Middle frontal gyrus (tissue), 1 donor: ENCODE measurements around the gene YIF1B.
"Not testable (repeated sequence)": the region's sequence is repeated elsewhere in the genome, so short reads cannot be mapped to it uniquely, and the experiment has no call there.

Experiments used
- DNase-seq: peaks from one replicate; pipeline ENCODE4 v3.0.0-alpha.2; 2015; ENCODE audit warnings: low spot score; ENCODE audit errors: extremely low spot score

YIF1B gene

DNA sequence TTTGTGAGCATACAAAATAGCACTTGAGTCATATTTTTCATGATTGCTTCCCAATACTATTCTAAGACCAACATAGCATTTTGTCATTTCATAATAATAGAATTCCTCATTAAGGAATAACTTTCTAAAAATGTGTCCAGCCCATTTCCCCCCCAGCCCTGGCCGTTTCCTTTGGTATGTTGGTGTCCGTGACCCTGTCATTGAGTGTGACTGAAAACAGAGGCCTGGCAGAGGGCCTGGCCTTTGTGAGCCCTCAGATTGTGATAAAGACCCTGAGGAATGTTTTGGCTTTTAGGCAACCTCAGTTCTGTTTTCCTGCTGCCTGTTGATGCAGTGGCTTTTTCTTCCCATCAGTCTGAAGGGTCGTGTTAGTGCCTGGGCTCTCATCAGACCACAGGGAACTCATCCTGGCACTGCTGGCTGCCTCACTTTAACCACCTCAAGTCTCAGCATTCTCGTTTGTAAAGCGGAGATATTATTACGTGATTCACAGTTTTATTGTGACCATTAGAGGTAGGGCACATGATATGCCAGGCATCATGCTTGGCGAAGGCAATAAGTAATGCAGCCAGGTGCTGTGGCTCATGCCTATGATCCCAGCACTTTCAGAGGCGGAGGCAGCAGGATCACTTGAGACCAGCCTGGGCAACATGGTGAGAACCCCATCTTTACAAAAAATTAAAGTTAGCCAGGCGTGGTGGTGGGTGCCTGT lies 37.6 kb downstream of the YIF1B start:
- no peak for DNase-seq

DNA sequence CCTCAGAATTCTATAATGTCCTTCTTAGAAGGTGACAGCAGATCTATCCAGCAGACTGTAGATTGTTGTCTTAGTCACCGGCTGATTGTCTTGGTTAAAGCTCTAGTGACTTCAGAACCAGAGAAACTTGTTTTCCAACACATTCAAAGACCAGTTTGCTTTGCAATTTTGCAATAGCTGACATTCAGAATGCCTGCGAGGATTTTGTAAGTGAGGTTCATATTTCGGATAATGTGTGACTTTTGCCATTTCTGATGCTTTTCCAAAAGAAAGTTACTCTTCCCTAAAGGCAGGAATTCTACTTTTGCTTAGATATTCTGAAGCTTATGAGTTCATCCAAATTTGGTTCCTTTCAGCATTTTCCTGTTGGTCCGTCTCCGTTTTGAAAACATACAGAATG lies 38.2 kb downstream of the YIF1B start:
- no peak for DNase-seq

DNA sequence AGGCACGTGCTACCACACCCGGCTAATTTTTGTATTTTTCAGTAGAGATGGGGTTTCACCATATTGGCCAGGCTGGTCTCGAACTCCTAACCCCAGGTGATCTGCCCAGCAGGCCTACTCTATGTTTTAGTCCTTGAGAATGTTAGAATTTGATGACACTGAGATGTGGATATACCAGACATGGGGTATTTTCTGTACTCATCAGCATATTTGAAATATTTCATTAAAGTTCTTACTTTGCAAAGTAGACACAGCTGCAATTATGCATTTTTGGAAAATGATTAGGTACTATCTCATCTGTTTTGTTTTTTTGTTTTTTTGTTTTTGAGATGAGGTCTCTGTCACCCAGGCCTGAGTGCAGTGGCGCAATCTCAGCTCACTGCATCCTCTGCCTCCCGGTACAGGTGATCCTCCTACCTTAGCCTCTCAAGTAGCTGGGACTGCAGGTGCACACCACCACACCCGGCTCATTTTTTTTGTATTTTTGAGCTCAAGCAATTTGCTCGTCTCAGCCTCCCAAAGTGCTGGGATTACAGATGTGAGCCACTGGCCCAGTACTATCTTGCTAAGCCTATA lies 38.7 kb downstream of the YIF1B start:
- DNase-seq, result no peak

DNA sequence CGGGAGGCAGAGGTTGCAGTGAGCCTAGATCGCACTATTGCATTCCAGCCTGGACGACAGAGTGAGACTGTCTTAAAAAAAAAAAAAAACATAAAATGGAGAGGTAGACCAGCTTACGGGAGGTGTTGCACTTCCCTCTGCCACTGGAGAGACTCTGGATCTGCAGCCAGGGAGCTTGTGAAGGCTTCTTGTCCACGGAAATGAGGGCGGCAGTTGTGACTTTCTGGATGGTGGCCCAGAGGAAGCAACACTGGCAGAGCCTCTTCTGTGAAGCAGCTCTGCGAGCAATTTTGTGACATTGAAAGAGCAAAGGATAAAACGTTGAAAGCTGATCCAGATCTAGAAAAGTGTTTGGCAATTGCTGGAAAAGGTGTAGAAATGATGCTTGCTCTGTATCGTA lies 41.0 kb downstream of the YIF1B start:
- DNase-seq, result peak; percentile 66

DNA sequence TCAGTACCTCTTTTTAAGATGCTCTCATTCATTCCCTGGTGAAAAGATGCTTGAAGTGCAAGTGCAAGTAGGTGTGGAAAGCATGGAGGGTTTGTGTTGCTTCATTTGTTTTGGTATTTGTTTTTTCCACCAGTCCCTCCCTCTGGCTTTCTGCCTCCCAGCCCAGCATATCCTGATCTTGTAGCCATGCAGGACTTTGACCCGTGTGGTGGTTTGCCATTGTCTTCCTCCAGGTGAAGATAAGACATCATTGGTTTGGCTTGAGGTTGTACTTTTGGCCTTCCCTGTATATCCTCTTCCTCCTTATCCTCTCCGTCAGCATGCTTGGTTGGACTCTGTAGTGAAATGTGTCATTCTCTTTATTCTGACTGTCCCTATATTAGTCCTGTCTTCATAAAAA lies 42.2 kb downstream of the YIF1B start:
- no peak for DNase-seq

DNA sequence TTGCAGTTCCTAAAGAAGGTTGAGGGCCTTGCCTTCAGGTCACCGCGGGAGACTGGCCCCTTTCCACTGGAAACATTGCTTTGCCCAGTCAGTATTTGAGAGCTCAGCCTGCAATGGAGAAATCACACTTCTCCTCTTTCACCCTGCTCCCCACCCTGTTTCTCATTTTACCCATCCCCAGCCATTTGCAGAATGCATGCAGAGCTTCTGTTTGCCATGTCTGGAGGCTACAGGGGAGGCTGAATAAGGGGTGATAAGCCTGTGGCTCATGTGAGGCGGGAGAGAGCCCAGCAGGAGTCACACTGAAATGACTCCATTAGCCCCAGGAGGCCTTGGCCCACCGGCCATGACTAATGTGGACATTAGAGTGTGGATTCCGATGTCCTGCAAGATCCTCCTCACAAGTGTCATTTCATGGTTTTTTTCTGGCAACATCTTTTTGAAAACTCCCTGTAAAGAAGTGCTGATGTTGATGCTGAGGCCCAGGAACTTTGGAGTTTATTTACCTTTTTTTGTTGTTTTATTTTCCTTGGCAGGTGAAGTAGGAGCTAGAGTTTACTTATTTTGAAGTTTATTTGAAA lies 45.1 kb downstream of the YIF1B start:
- no peak for DNase-seq

DNA sequence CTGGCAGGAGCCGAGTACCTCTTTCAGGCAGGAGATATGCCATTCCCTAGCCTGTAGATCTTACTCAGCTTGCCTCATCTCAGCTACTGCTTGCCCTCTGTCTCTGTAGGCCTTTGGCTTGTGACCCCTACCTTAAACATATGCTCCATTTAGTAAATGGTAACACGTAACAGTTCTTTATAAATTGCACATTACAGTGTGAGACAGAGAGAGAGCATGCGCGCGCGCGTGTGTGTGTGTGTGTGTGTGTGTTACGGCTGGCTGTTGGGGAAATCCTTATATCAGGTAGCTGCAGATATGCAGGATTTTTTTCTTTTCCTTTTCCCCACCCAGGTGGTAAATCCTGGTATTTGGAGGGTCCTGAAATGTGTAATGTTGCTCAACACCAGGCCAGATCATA lies 47.2 kb downstream of the YIF1B start:
- DNase-seq, result no peak

DNA sequence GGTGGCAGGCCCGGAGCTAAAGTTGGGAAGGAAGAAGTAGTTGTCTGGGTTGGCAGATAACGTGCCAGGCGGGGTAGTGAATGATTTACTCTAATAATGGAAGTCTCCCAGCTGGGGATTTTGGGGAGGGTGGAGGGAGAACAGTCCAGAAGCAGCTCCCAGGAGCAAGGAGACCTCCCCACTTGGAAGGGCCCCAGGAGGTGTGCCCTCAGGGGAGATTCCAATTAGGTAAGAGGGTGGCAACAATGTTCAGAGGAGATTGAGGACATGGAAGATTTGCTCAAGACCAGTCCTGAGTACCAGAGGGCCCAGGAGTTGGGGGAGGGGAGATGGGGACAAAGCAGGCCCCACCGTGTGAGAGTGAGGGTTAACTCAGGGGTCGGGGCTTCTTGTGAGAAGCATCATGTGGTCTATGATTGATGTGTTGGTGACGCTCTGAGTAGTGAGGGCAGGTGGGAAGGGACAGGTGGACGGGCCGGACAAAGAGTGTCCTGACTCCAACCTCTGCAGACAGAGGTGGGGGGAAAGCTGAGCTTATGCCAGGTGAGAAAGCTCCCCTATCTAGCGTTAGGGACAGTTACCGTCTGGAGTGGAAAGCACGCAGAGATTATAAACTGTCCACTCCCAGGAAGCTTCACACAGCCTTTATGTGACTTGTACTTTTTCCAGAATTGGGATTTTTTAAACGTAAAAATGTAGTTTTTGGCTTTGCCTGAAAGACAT lies 47.8 kb downstream of the YIF1B start:
- DNase-seq, result no peak

DNA sequence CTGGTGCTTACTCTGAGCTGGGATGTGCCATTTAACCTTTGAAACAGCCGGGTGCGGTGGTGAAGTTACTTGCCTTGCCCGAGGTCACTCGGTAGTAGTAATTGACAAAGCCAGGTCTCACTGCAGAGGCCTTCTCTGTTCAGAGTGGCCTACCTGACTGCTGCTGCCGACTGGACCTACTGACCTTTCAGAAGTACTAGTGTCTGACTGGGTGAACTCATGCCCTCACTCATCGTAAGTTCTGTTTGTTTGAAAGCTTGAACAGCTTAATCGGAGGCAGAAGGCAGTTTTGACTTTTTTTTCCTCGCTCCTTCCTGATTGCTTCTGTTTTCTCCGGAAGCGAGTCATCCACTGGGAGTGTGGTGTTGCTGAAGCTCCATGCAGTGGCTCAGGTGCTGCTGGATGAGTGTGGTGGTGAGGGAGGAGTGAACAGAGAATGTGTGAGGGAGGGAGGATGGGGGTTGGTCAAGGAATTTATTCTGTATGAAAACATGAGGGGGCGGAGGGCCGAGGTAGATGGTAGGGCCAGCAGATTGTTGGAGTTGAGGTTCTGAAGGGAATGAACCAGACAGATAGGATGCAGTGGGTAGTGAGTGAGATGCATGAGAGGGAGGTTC lies 48.7 kb downstream of the YIF1B start:
- DNase-seq, result no peak

DNA sequence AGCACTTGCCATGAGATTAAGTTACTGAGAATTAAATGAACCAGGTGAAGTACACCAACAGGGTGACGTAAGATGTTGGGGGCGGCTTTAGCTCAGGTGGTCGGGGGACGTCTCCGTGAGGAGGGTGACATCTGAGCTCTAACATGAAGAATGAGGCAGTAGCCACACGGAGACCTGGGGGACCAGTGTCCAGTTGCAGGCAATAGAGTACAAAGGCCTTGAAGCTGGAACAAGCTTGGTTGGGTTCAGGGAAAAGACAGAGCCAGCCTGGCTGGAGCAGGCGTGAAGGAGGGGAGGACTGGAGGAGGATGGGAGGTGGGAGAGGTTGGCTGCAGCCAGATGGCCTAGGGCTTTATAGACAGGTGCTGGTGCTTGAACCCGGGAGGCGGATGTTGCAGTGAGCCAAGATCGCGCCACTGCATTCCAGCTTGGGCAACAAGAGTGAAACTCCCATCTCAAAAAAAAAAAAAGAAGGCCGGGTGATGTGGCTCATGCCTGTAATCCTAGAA lies 49.8 kb downstream of the YIF1B start:
- DNase-seq, result no peak

DNA sequence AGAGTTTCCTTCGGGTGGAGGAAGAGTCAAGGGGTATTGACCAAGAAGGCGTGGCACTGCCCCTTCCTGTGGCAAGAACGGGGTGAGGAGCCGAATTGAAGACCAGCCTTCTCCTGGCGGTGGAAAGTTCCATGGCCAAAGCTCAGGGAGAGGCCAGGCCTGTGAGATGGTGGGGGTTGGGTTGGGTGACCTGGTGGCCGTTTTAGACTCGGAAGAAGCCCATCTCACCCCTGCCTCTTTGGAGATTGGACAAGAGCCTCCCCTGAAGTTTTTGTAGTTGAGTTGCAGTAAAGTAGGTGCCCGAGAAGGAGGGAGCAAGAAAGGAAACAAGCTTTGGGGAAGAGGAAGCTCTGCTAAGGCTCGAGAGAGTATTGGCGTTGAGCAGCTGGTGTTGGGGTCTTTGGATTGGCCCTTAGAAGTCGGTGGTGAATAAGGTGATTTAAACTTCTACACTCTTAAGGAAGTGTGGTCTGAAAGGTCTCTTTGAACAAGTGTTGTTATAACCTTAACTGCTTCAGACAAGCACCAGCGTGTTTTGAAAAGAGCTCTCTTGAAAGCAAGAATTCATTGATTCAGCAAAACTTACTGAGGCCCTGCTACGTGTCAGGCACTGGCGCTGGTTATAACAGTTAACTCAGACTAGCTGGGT lies 50.4 kb downstream of the YIF1B start:
- DNase-seq, result no peak

DNA sequence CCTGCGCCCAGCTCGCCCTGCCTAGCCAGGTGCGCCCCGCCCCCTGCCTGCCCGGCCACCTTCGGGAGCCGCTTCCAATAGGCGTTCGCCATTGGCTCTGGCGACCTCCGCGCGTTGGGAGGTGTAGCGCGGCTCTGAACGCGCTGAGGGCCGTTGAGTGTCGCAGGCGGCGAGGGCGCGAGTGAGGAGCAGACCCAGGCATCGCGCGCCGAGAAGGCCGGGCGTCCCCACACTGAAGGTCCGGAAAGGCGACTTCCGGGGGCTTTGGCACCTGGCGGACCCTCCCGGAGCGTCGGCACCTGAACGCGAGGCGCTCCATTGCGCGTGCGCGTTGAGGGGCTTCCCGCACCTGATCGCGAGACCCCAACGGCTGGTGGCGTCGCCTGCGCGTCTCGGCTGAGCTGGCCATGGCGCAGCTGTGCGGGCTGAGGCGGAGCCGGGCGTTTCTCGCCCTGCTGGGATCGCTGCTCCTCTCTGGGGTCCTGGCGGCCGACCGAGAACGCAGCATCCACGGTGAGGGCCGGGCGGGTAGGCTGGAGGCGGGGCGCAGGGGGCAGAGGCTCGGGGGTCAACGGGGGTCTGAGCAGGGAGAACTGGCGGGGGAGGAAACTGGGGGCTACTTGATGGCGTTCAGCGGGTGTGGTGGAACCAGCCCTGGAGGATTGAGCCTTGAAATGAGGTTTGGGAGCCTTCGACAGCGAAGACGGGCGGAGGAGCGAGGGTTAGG lies 51.1 kb downstream of the YIF1B start, which contains the start of gene SPINT2:
Gene SPINT2 (plus strand): TSS at position 88 of the 727 bp plus-strand sequence. CDS start 320 bp downstream, at position 408.
- DNase-seq, result no peak

DNA sequence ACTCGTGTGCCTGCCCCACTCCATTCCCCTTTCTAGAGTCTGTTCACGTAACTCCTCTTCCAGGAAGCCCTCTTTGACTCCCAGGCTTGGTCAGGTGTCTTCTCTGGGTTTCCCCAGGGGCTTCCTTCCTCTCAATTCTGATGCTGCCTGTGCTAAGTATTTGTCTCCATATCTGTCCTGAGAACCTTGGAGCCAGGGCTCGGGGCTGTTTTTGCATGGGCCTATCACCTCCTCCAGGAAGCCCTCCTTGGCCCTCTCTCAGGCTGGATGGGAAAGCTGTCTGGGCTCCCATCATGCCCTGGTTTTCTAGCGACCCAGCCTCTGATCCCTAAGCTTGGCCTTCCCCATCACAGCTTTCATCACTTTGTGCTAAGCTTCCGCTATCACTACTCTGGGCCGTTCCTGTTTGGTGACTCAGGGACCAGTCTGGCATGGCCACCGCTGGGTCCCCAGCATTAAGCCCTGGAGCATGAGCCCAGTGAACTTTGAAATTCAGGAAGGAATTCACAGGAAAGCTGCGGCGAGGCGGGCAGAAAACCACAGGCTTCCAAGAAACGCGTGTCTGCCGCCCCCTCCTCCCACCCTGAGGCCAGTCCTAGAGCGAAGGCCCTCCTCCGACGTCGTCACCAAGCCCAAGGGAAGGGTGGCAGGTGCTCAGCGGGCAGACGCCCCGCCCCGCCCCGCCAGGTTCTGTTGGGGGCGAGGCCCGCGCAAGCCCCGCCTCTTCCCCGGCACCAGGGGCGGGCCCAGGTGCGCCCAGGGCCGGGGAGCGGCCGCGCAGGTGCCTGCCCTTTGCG lies 51.9 kb downstream of the YIF1B start:
- DNase-seq, result no peak

DNA sequence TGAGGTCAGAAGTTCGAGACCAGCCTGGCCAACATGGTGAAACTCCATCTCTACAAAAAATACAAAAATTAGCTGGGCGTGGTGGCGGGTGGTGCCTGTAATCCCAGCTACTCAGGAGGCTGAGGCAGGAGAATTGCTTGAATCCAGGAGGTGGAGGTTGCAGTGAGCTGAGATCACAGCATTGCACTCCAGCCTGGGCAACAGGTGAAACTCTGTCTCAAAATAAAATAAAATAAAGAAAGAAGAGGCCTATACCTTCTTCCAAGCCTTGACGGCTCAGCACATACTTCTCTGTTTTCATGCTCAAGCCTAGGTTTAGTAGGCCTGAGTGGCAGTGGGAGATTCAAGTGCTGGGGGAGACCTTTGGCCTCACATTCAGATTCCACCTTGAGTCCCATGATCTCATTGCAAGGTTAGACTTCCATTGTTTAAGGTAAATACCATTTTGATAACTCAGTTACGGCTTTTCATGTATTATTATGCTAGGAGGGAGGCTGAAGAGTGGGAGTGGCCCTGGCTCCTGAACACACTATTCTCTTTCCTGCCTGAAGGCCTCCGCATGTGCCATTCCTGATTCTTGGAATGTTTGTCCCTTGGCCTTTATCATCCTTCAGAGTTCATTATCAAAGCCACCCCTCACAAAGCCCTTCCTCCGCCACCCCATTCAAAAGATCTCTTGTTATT lies 53.0 kb downstream of the YIF1B start:
- DNase-seq, result no peak

DNA sequence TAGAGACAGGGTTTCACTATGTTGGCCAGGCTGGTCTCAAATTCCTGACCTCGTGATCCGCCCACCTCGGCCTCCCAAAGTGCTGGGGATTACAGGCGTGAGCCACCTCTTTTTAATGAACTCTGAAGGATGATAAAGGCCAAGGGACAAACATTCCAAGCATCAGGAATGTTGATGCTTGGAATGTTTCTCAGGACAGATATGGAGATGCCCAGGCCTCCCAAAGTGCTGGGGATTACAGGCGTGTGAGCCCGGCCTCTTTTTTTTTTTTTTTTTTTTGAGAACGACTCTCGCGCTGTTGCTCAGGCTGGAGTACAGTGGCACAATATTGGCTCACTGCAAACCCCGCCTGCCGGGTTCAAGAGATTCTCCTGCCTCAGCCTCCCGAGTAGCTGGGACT lies 53.8 kb downstream of the YIF1B start:
- not testable (repeated sequence) for DNase-seq

DNA sequence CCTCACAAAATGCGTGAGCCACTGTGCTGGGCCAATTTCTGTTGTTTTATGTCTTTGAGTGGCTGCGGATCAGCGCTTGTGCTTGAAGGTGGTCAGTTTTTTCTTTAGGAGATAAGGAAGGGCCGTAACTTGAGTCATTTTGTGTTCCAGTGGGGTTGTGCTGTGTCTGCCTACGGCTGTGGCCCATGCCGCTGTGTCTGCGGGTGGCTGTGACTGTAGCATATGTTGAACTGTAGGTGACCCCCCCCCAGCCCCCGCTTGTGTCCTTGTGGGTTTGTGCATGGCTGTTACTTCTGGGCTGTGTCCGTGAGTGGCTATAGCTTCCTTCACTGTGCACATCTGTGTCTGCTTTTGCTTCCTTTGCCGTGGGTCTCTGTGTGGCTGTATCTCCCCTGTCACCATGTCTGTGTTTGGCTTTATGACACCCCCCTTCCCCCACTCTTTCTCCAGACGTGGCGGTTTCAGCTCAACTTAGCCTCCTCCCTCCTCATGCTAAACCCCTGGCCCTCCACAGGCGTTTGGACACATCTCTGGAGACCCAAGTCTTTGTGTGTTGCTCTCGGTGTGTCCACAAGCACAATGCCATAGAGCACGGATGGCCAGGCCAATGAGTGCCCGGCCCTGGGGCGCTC lies 60.2 kb downstream of the YIF1B start:
- DNase-seq, result no peak

DNA sequence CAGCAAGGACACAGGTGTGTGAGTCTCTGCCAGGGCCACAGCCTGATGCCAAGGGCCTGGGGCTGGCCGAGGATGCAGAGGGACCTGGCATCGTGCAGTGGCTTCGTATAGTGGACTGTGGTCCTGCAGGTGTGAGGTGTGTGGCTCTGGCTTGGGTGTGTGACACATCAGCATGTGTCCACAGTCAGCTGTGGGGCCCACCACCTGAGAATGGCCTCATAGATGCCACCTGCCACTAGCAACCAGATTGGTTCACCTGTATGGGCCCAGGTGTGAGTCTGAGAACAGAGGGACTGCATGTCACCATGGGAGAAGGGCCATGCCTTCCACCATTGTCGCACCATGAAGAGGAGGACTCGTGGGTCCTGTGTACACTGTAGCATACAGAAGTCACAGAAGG lies 62.0 kb downstream of the YIF1B start:
- no peak for DNase-seq
